HG03469 (cell line): Measurements from ENCODE around the gene FAM171A2.

ENCODE experiments used
- ATAC-seq: cut with Tn5 transposase; IDR thresholded peaks from one replicate; pipeline ENCODE4 v1.9.1; 2021; ENCODE audit warnings: mild to moderate bottlenecking, moderate library complexity, moderate number of reproducible peaks; ENCODE audit not compliant: unreplicated experiment

Gene FAM171A2

GRCh38 chr17:44309472-44309871 lies 54.2 kb downstream of the FAM171A2 start:
- ATAC-seq: no peak

DNA sequence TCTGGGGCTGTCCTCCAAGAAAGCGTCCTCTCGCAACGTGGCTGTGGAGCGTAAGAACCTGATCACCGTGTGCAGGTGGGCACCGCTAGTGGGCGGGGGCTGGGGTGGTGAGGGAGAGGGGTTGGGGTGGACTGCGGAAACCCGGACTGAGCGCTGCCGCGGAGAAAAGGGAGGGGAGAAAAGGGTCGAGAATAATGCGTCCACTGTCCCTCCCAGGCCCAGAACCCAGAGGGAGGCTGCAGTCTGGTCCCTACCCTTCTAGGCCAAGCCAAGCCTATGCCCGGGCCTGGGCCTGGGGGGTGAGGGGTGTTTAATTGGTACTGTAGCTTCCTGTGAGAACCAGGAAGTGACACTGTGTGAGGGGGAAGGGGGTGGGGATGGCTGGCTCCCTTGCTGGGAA lies 54.8 kb downstream of the FAM171A2 start:
- ATAC-seq: no peak

- no peak for ATAC-seq
Observed at GRCh38 chr17:44308320-44308818, 55.3 kb downstream of the FAM171A2 start, which contains the start of gene RUNDC3A. RUNDC3A (plus strand) TSS chr17:44308601; CDS start chr17:44308833, 232 bp downstream.

GRCh38 chr17:44307387-44308186 lies 56.1 kb downstream of the FAM171A2 start:
- ATAC-seq: no peak

DNA sequence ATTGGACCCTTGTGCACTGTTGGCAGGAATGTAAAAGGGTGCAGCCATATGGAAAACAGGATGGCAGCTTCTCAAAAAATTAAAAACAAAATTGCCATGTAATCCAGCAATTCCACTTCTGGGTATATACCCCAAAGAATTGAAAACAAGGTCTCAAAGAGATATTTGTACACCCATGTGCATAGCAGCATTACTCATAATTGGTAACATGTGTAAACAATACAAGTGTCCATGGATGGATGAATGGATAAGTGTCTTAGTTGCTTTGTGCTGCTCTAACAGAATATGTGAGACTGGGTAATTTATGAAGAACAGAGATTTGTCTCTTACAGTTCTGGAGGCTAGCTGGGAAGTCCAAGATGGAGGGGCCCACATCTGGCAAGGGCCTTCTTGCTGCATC lies 59.0 kb downstream of the FAM171A2 start:
- ATAC-seq: no peak
